Measurements from ENCODE around the gene CAPN12. TPM values are rescaled to one million over a fixed set of nuclear protein-coding genes. Genes with fewer than 3 reads are reported as not detected.

CAPN12 gene
- total RNA-seq, 1 experiment from 2014 or later = 58.5 TPM

GRCh38 chr19:38781058-38781457, 36.8 kb upstream of the CAPN12 start:
- Histone ChIP-seq H3K4me1 (ENCODE audit: control insufficient read depth, insufficient read depth, low read length) (no peaks in the 10 kb centered on the region), H3K4me3 (ENCODE audit: low read depth in 2 of 2, low read length in 2 of 2) (no peak overlapping the region), H3K36me3 (ENCODE audit: control insufficient read depth, insufficient read depth, low read length) (no peaks in the 10 kb centered on the region), H3K9me3 (ENCODE audit: control insufficient read depth, insufficient read depth, low read depth, low read length) (no peaks in the 10 kb centered on the region), H3K27me3 (ENCODE audit: control insufficient read depth, insufficient read depth, low read length) (no peaks in the 10 kb centered on the region), H3K27ac (ENCODE audit: low read length) (no peak overlapping the region)
- DNase-seq (ENCODE audit: low read depth, low spot score) (no peak), ATAC-seq (peak; percentile 37; the same call in 1 of the 2 replicates)
- ChIA-PET CTCF (interaction anchor here (0.5 to 0.7 kb wide), 3 partner anchors 31 to 274 kb away, joined by 3 to 4 read pairs (median 3); no protein-coding TSS in a partner anchor), POLR2A (interaction anchor here (0.6 kb wide), 2 partner anchors 128 to 655 kb away, joined by 3 to 7 read pairs; partner anchors contain the start of gene RPS16)
- intact Hi-C loops (cut with micrococcal nuclease; ENCODE audit: unreplicated experiment) (no loop called here), in situ Hi-C loops (cut with HindIII; ENCODE audit: low pct_unique_long_range_greater_than_20kb, low sequenced_read_pairs) (loop anchor here (25.0 kb wide), 1 partner anchor 1006 kb away; the partner anchor contains the start of gene LEUTX)
- BruUV-seq (replicated peaks) = no TSS peak
- no peak for TF ChIP-seq TCF7L2 (IDR thresholded peaks at IDR 0.05; ENCODE audit: low read depth, low read length)
- TF ChIP-seq REST (IDR thresholded peaks at IDR 0.05; ENCODE audit: insufficient read depth in 1 of 2, low read depth in 2 of 2, low read length in 1 of 2) = no peak
- no peak for TF ChIP-seq CTCF (IDR thresholded peaks at IDR 0.05)
- TF ChIP-seq POLR2AphosphoS5 (IDR thresholded peaks at IDR 0.05; ENCODE audit: low read depth, low read length) = no peak
- no peak for TF ChIP-seq SIN3A (IDR thresholded peaks at IDR 0.05; ENCODE audit: borderline replicate concordance, insufficient read depth, low read depth, low read length)

GRCh38 chr19:38780443-38780842, 36.2 kb upstream of the CAPN12 start:
- in situ Hi-C loops (cut with HindIII; ENCODE audit: low pct_unique_long_range_greater_than_20kb, low sequenced_read_pairs) = loop anchor here (25.0 kb wide), 1 partner anchor 1007 kb away; the partner anchor contains the start of gene LEUTX
- no peaks in the 10 kb centered on the region for H3K36me3 ChIP-seq (ENCODE audit: control insufficient read depth, insufficient read depth, low read length)
- no peak overlapping the region for H3K27ac ChIP-seq (ENCODE audit: low read length)
- DNase-seq (ENCODE audit: low read depth, low spot score) = no peak
- ChIA-PET POLR2A (no interaction called here), CTCF (no interaction called here)
- H3K4me3 ChIP-seq (ENCODE audit: low read depth in 2 of 2, low read length in 2 of 2) = no peak overlapping the region
- no peaks in the 10 kb centered on the region for H3K9me3 ChIP-seq (ENCODE audit: control insufficient read depth, insufficient read depth, low read depth, low read length)
- no TSS peak for BruUV-seq (replicated peaks)
- ATAC-seq = no peak
- no peaks in the 10 kb centered on the region for H3K4me1 ChIP-seq (ENCODE audit: control insufficient read depth, insufficient read depth, low read length)
- TF ChIP-seq REST (IDR thresholded peaks at IDR 0.05; ENCODE audit: insufficient read depth in 1 of 2, low read depth in 2 of 2, low read length in 1 of 2) (no peak), TCF7L2 (IDR thresholded peaks at IDR 0.05; ENCODE audit: low read depth, low read length) (no peak), CTCF (IDR thresholded peaks at IDR 0.05) (no peak), POLR2AphosphoS5 (IDR thresholded peaks at IDR 0.05; ENCODE audit: low read depth, low read length) (no peak), SIN3A (IDR thresholded peaks at IDR 0.05; ENCODE audit: borderline replicate concordance, insufficient read depth, low read depth, low read length) (no peak)
- H3K27me3 ChIP-seq (ENCODE audit: control insufficient read depth, insufficient read depth, low read length) = no peaks in the 10 kb centered on the region
- intact Hi-C loops (cut with micrococcal nuclease; ENCODE audit: unreplicated experiment) = no loop called here
